GM23338 (cell line): ENCODE data around the gene R3HDM4. TPM values are rescaled to one million over a fixed set of nuclear protein-coding genes. Genes with fewer than 3 reads are reported as not detected.
A peak's percentile ranks its signal among the peaks of the same experiment; 100 is the strongest.

ENCODE experiments used
- ATAC-seq: fragments of 200-7000 bp; cut with Tn5 transposase; 3 replicates; pipeline ENCODE4 v1.9.1; 2020
- DNase-seq: peaks from one replicate; pipeline ENCODE4 v3.0.0-alpha.2; 2015; ENCODE audit warnings: low spot score
- H2AFZ ChIP-seq: fragments of 200-600 bp; sonication (generic); 2 replicates; pipeline ENCODE4 v1.8.0; 2016; ENCODE audit warnings: antibody characterized with exemption, mild to moderate bottlenecking, moderate library complexity
- H3F3A ChIP-seq: fragments of 200-600 bp; sonication (generic); replicated peaks from 2 replicates; pipeline ENCODE4 v1.8.0; 2017; ENCODE audit warnings: antibody characterized with exemption, mixed run types, low read depth
- H3K27ac ChIP-seq: fragments of 200-600 bp; sonication (generic); 2 replicates; pipeline ENCODE4 v1.6.1; 2016; ENCODE audit warnings: low read depth
- H3K27me3 ChIP-seq: fragments of 200-600 bp; sonication (generic); 2 replicates; pipeline ENCODE4 v1.8.0; 2016; ENCODE audit warnings: mild to moderate bottlenecking, mixed run types, moderate library complexity; ENCODE audit not compliant: insufficient read depth
- H3K36me3 ChIP-seq: fragments of 200-600 bp; sonication (generic); 2 replicates; pipeline ENCODE4 v1.8.0; 2016; ENCODE audit warnings: mild to moderate bottlenecking; ENCODE audit not compliant: insufficient read depth
- H3K4me1 ChIP-seq: fragments of 200-600 bp; sonication (generic); 2 replicates; pipeline ENCODE4 v1.8.0; 2016; ENCODE audit warnings: mild to moderate bottlenecking, moderate library complexity; ENCODE audit not compliant: insufficient read depth
- H3K4me2 ChIP-seq: fragments of 200-600 bp; sonication (generic); 2 replicates; pipeline ENCODE4 v1.7.1; 2017; ENCODE audit warnings: mixed run types
- H3K4me3 ChIP-seq: fragments of 200-600 bp; sonication (generic); 2 replicates; pipeline ENCODE4 v1.6.1; 2016; ENCODE audit warnings: mixed run types
- H3K79me2 ChIP-seq: fragments of 200-600 bp; sonication (generic); replicated peaks from 2 replicates; pipeline ENCODE4 v1.8.0; 2017; ENCODE audit warnings: mild to moderate bottlenecking; ENCODE audit not compliant: insufficient read depth
- H3K9me2 ChIP-seq: fragments of 200-600 bp; sonication (generic); 2 replicates; pipeline ENCODE4 v1.8.0; 2017; ENCODE audit not compliant: insufficient read depth
- H4K20me1 ChIP-seq: fragments of 200-600 bp; sonication (generic); replicated peaks from 2 replicates; pipeline ENCODE4 v1.8.0; 2017; ENCODE audit warnings: mild to moderate bottlenecking; ENCODE audit not compliant: insufficient read depth
- H3K27ac Mint-ChIP-seq: 2 replicates; pipeline ENCODE4 v1.8.0; 2020; ENCODE audit warnings: inconsistent platforms, mild to moderate bottlenecking, moderate library complexity, mixed read lengths
- H3K27me3 Mint-ChIP-seq: 3 replicates; pipeline ENCODE4 v1.8.0; 2022; ENCODE audit warnings: low read depth, mild to moderate bottlenecking, moderate library complexity, mixed read lengths, inconsistent platforms; ENCODE audit not compliant: insufficient read depth, poor library complexity
- H3K36me3 Mint-ChIP-seq: 3 replicates; pipeline ENCODE4 v1.8.0; 2021; ENCODE audit warnings: low read depth, mild to moderate bottlenecking, inconsistent platforms, moderate library complexity, mixed read lengths
- H3K4me1 Mint-ChIP-seq: 3 replicates; pipeline ENCODE4 v1.8.0; 2020; ENCODE audit warnings: mild to moderate bottlenecking, inconsistent platforms, mixed read lengths
- H3K4me3 Mint-ChIP-seq: 3 replicates; pipeline ENCODE4 v1.8.0; 2021; ENCODE audit warnings: moderate library complexity, mild to moderate bottlenecking, inconsistent platforms, mixed read lengths
- H3K9me3 Mint-ChIP-seq: 3 replicates; pipeline ENCODE4 v1.8.0; 2020; ENCODE audit warnings: moderate library complexity, mild to moderate bottlenecking, inconsistent platforms, mixed read lengths
- CREB1 ChIP-seq: fragments of 250-450 bp; sonication (Bioruptor Pico); IDR thresholded peaks from 2 replicates; pipeline ENCODE4 v1.5.0; 2020; ENCODE audit warnings: low read depth, mild to moderate bottlenecking, moderate library complexity
- CTCF ChIP-seq, 2 experiments: fragments of 200-600 bp in 1 of 2; sonication (generic) in 1 of 2; conservative IDR thresholded peaks; 2 replicates each; pipeline versions ENCODE4 v1.5.1 to v1.6.1; 2016 to 2017; ENCODE audit warnings: antibody characterized with exemption in 2 of 2, low read depth in 2 of 2, mild to moderate bottlenecking in 2 of 2, moderate library complexity in 1 of 2
- ETS1 ChIP-seq: IDR thresholded peaks from 2 replicates; pipeline ENCODE4 v1.6.1; 2016; ENCODE audit warnings: antibody characterized with exemption
- EZH2 ChIP-seq: fragments of 200-600 bp; sonication (generic); IDR thresholded peaks from one replicate; pipeline ENCODE4 v1.8.0; 2017; ENCODE audit warnings: antibody characterized with exemption, mild to moderate bottlenecking, low read depth; ENCODE audit not compliant: unreplicated experiment
- EZH2phosphoT487 ChIP-seq: fragments of 200-600 bp; sonication (generic); IDR thresholded peaks from one replicate; pipeline ENCODE4 v1.8.1; 2018; ENCODE audit warnings: antibody characterized with exemption; ENCODE audit not compliant: unreplicated experiment
- NANOG ChIP-seq: IDR thresholded peaks from 2 replicates; pipeline ENCODE4 v1.6.1; 2016; ENCODE audit warnings: antibody characterized with exemption, borderline replicate concordance
- REST ChIP-seq: IDR thresholded peaks from one replicate; pipeline ENCODE4 v1.6.1; 2018; ENCODE audit warnings: antibody characterized with exemption; ENCODE audit not compliant: unreplicated experiment
- STAT1 ChIP-seq: IDR thresholded peaks from one replicate; pipeline ENCODE4 v1.6.1; 2016; ENCODE audit warnings: antibody characterized with exemption; ENCODE audit not compliant: unreplicated experiment
- ZNF331 ChIP-seq: fragments of 250-450 bp; sonication (Bioruptor Pico); IDR thresholded peaks from 2 replicates; pipeline ENCODE4 v1.5.0; 2020; ENCODE audit warnings: low read depth, mild to moderate bottlenecking, moderate library complexity
- ZNF462 ChIP-seq: fragments of 250-450 bp; sonication (Bioruptor Pico); IDR thresholded peaks from 2 replicates; pipeline ENCODE4 v1.5.0; 2020; ENCODE audit warnings: mild to moderate bottlenecking, moderate library complexity
- polyA plus RNA-seq: library from polyadenylated mRNA; unstranded; fragments of >200 nt; fragmentation: Nextera tagmentation; extraction: Ambion mirVana; gene quantifications from 2 replicates; pipeline ENCODE4 v1.2.1, GENCODE V29; 2016
- total RNA-seq: library from RNA; depleted of rRNA; stranded (reverse); fragments of >200 nt; shearing (Covaris generic); gene quantifications from 2 replicates; pipeline ENCODE4 v1.2.3, GENCODE V29; 2014

R3HDM4 gene
- total and polyA plus RNA-seq, 2 experiments from 2014 or later = 76.5 to 87.1 TPM

- Histone ChIP-seq H4K20me1 (peaks cover 5% of the 10 kb centered on the region), H3K27me3 (no peaks in the 10 kb centered on the region), H3F3A (peaks cover 3% of the 10 kb centered on the region), H2AFZ (no peak overlapping the region), H3K4me1 (peaks cover 3% of the 10 kb centered on the region; the same call in 1 of the 2 replicates), H3K9me2 (no peaks in the 10 kb centered on the region), H3K27ac (no peak overlapping the region), H3K4me3 (no peak overlapping the region), H3K79me2 (peaks cover 4% of the 10 kb centered on the region; the same call in 1 of the 2 replicates), H3K36me3 (no peaks in the 10 kb centered on the region), H3K4me2 (no peak overlapping the region)
- peaks cover 5% of the 10 kb centered on the region; the same call in 2 of the 3 replicates for H3K4me1 Mint-ChIP-seq
- DNase-seq (peak; percentile 79), ATAC-seq (peak; percentile 4; the same call in 1 of the 3 replicates)
- no peaks in the 10 kb centered on the region for H3K9me3 Mint-ChIP-seq
- no peak overlapping the region for H3K27ac Mint-ChIP-seq
- TF ChIP-seq EZH2 = no peak
- no peak for TF ChIP-seq CTCF (conservative IDR thresholded peaks at IDR 0.05; ENCODE audit: low read depth in 2 of 2)
- no peak for TF ChIP-seq ZNF331
- no peak for TF ChIP-seq NANOG
- no peak for TF ChIP-seq ETS1
- TF ChIP-seq CREB1 (CRISPR knock-in tag) = no peak
- TF ChIP-seq EZH2phosphoT487 = no peak
- no peak for TF ChIP-seq REST
- no peak for TF ChIP-seq STAT1
- TF ChIP-seq ZNF462 (CRISPR knock-in tag) = no peak
- peaks cover 12% of the 10 kb centered on the region for H3K27me3 Mint-ChIP-seq
- peaks cover 12% of the 10 kb centered on the region for H3K36me3 Mint-ChIP-seq
- H3K4me3 Mint-ChIP-seq = no peak overlapping the region
Measured at GRCh38 chr19:898663-899062, 14.4 kb downstream of the R3HDM4 start.
